Measurements from ENCODE around the gene MYOG. TPM values are rescaled to one million over a fixed set of nuclear protein-coding genes. Genes with fewer than 3 reads are reported as not detected.

Gene MYOG
- total RNA-seq, 2 donors from 2014 or later, result not detected

DNA sequence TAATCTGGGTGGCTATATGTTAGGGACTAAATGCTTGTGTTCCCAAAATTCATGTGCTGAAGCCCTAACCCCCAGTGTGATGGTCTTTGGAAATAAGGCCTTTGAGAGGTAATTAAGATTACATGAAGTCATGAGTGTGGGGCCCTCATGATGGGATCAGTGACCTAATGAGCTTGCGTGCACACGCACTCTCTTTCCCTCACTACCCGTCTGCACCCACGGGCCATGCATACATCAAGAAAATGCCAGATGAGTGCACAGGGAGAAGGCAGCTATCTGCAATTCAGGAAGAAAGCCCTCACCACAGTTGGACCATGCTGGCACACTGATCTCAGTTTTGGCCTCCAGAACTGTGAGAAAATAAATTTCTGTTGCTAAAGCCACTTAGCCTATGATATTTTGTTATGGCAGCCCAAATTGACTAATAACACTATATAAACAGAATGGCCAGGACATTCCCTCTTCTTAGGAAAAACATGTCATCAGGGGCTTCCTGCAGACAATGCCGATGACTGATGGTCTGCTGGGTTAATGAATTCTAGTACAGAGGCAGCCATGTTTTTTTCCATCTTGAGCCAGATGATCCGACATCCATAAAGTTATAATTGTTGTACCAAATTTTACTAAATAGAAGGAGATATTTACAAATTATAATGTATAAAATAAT lies 18.1 kb upstream of the MYOG start:
- Mint-ChIP-seq H3K4me3 (no peak overlapping the region), H3K4me1 (no peaks in the 10 kb centered on the region), H3K36me3 (ENCODE audit: low read depth) (peaks cover 4% of the 10 kb centered on the region), H3K27me3 (peaks cover 50% of the 10 kb centered on the region), H3K27ac (no peak overlapping the region)
- no peaks in the 10 kb centered on the region for H3K9me3 ChIP-seq (ENCODE audit: control insufficient read depth, low read length, poor library complexity, severe bottlenecking)
- no peak for DNase-seq
- ATAC-seq, result no peak

DNA sequence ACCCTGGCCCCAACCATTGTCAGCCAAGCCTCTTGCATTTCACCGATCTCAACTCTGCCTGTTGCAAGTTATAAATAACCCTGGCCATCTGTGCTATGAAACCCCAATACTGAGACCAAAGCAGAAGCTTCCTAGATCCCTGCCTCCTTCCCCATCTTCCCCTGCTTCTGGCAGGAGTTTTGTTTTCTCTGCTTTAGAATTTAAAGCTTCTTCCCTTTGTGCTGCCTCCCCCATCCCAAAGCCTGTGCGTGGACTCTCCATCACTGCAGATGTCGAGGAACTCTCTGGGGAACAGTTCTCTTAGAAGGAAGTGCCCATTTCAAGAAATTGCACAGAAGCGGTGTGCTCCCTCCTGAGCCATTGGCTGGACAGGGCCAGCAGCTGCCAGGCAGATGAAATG lies 17.4 kb upstream of the MYOG start:
- Mint-ChIP-seq H3K4me1 (no peaks in the 10 kb centered on the region), H3K27ac (no peak overlapping the region), H3K27me3 (peaks cover 43% of the 10 kb centered on the region), H3K36me3 (ENCODE audit: low read depth) (peaks cover 4% of the 10 kb centered on the region), H3K4me3 (no peak overlapping the region)
- DNase-seq (no peak), ATAC-seq (no peak)
- no peaks in the 10 kb centered on the region for H3K9me3 ChIP-seq (ENCODE audit: control insufficient read depth, low read length, poor library complexity, severe bottlenecking)

- Mint-ChIP-seq H3K27ac (no peak overlapping the region), H3K36me3 (ENCODE audit: low read depth) (no peaks in the 10 kb centered on the region), H3K27me3 (peaks cover 31% of the 10 kb centered on the region), H3K4me1 (no peaks in the 10 kb centered on the region), H3K4me3 (no peak overlapping the region)
- ATAC-seq (no peak), DNase-seq (no peak)
- H3K9me3 ChIP-seq (ENCODE audit: control insufficient read depth, low read length, poor library complexity, severe bottlenecking), result no peaks in the 10 kb centered on the region
Observed at GRCh38 chr1:203101813-203102634, 16.2 kb upstream of the MYOG start.

GRCh38 chr1:203100516-203100869 lies 14.7 kb upstream of the MYOG start:
- H3K27me3 Mint-ChIP-seq, result peaks cover 24% of the 10 kb centered on the region
- no peak overlapping the region for H3K27ac Mint-ChIP-seq
- H3K4me3 Mint-ChIP-seq, result no peak overlapping the region
- ATAC-seq (no peak), DNase-seq (no peak)
- H3K36me3 Mint-ChIP-seq (ENCODE audit: low read depth), result no peaks in the 10 kb centered on the region
- peaks cover 4% of the 10 kb centered on the region for H3K9me3 ChIP-seq (ENCODE audit: control insufficient read depth, low read length, poor library complexity, severe bottlenecking)
- no peaks in the 10 kb centered on the region for H3K4me1 Mint-ChIP-seq

- H3K4me3 Mint-ChIP-seq, result no peak overlapping the region
- DNase-seq (no peak), ATAC-seq (no peak)
- H3K27ac Mint-ChIP-seq, result no peak overlapping the region
- H3K27me3 Mint-ChIP-seq, result peaks cover 19% of the 10 kb centered on the region
- peaks cover 4% of the 10 kb centered on the region for H3K9me3 ChIP-seq (ENCODE audit: control insufficient read depth, low read length, poor library complexity, severe bottlenecking)
- no peaks in the 10 kb centered on the region for H3K4me1 Mint-ChIP-seq
- H3K36me3 Mint-ChIP-seq (ENCODE audit: low read depth), result no peaks in the 10 kb centered on the region
Observed at GRCh38 chr1:203099805-203100515, 14.1 kb upstream of the MYOG start.

DNA sequence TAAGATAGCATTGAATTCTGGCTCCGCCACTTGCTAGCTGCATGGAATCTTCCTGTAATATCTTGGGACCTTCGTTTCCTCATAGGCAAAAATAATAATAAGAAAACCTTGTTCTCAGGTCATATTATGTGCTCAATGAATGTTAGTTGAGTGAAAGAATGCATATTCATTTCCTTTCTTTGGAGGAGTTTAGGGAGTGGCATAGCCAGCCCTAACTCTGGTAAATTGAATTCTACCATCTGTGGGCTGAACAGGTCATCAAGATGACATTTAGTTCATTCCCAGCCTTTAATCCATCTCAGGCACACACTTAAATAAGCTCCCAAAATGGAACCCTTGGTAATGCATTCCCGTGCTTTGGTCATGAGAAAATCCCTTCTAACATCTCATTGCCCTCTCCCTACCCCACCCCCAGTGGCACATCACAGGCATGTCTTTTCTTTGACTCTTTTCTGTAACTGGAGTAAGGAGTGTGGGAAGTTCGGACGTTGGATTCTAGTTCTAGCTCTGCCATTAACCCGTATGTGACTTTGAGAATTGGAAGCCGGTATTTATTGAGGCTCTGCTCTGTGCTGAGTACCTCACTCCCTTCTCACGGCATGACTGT lies 13.2 kb upstream of the MYOG start:
- peaks cover 8% of the 10 kb centered on the region for H3K9me3 ChIP-seq (ENCODE audit: control insufficient read depth, low read length, poor library complexity, severe bottlenecking)
- H3K36me3 Mint-ChIP-seq (ENCODE audit: low read depth), result no peaks in the 10 kb centered on the region
- no peak overlapping the region for H3K4me3 Mint-ChIP-seq
- DNase-seq, result no peak
- H3K27ac Mint-ChIP-seq, result no peak overlapping the region
- ATAC-seq, result no peak
- no peaks in the 10 kb centered on the region for H3K4me1 Mint-ChIP-seq
- H3K27me3 Mint-ChIP-seq, result peaks cover 19% of the 10 kb centered on the region

DNA sequence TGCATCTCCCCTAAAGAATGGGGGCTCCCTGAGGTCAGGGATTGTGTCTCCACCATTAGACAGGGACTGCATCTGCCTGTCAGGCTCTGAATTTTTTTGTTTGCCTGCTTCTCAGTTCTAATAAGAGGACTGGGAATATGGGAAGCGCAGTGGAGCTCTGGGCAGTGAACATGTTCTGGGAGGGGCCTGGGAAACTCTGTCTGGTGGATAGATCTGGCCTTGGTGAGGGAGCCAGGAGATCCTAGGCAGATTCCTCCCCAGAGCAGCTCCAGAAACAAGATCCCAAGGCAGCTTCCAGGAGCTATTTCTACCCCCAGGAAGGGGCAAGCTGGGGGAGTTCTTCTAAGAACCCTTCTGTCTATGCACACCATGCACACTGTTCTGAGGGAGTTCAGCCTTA lies 12.6 kb upstream of the MYOG start:
- Mint-ChIP-seq H3K4me3 (no peak overlapping the region), H3K27ac (no peak overlapping the region), H3K4me1 (no peaks in the 10 kb centered on the region), H3K27me3 (peaks cover 19% of the 10 kb centered on the region), H3K36me3 (ENCODE audit: low read depth) (no peaks in the 10 kb centered on the region)
- H3K9me3 ChIP-seq (ENCODE audit: control insufficient read depth, low read length, poor library complexity, severe bottlenecking), result peaks cover 8% of the 10 kb centered on the region
- DNase-seq, result no peak
- no peak for ATAC-seq

- H3K36me3 Mint-ChIP-seq (ENCODE audit: low read depth), result no peaks in the 10 kb centered on the region
- H3K4me1 Mint-ChIP-seq, result no peaks in the 10 kb centered on the region
- no peak for ATAC-seq
- H3K4me3 Mint-ChIP-seq, result no peak overlapping the region
- DNase-seq, result no peak
- peaks cover 8% of the 10 kb centered on the region for H3K9me3 ChIP-seq (ENCODE audit: control insufficient read depth, low read length, poor library complexity, severe bottlenecking)
- peaks cover 5% of the 10 kb centered on the region for H3K27me3 Mint-ChIP-seq
- no peak overlapping the region for H3K27ac Mint-ChIP-seq
Observed at GRCh38 chr1:203097001-203097400, 11.2 kb upstream of the MYOG start.

GRCh38 chr1:203096566-203096965 lies 10.8 kb upstream of the MYOG start:
- no peak overlapping the region for H3K4me3 Mint-ChIP-seq
- no peaks in the 10 kb centered on the region for H3K4me1 Mint-ChIP-seq
- ATAC-seq, result no peak
- H3K27ac Mint-ChIP-seq, result no peak overlapping the region
- peaks cover 5% of the 10 kb centered on the region for H3K27me3 Mint-ChIP-seq
- peaks cover 8% of the 10 kb centered on the region for H3K9me3 ChIP-seq (ENCODE audit: control insufficient read depth, low read length, poor library complexity, severe bottlenecking)
- DNase-seq, result no peak
- H3K36me3 Mint-ChIP-seq (ENCODE audit: low read depth), result no peaks in the 10 kb centered on the region

- Mint-ChIP-seq H3K27ac (no peak overlapping the region), H3K4me3 (no peak overlapping the region), H3K4me1 (no peaks in the 10 kb centered on the region), H3K36me3 (ENCODE audit: low read depth) (peaks cover 4% of the 10 kb centered on the region), H3K27me3 (peaks cover 14% of the 10 kb centered on the region)
- ATAC-seq (no peak), DNase-seq (no peak)
- peaks cover 8% of the 10 kb centered on the region for H3K9me3 ChIP-seq (ENCODE audit: control insufficient read depth, low read length, poor library complexity, severe bottlenecking)
Observed at GRCh38 chr1:203095061-203095690, 9.4 kb upstream of the MYOG start.

GRCh38 chr1:203093754-203094410 lies 8.1 kb upstream of the MYOG start:
- no peak for ATAC-seq
- peaks cover 19% of the 10 kb centered on the region for H3K27me3 Mint-ChIP-seq

GRCh38 chr1:203091761-203092330 lies 6.0 kb upstream of the MYOG start:
- H3K4me1 Mint-ChIP-seq, result no peaks in the 10 kb centered on the region
- peaks cover 7% of the 10 kb centered on the region for H3K9me3 ChIP-seq (ENCODE audit: control insufficient read depth, low read length, poor library complexity, severe bottlenecking)
- H3K4me3 Mint-ChIP-seq, result no peak overlapping the region
- H3K27ac Mint-ChIP-seq, result no peak overlapping the region
- H3K27me3 Mint-ChIP-seq, result peaks cover 33% of the 10 kb centered on the region
- H3K36me3 Mint-ChIP-seq (ENCODE audit: low read depth), result peaks cover 4% of the 10 kb centered on the region
- DNase-seq (no peak), ATAC-seq (no peak)

More at GRCh38 chr1:203093754-203094410, 8.1 kb upstream of the MYOG start:
- H3K4me1 Mint-ChIP-seq, result no peaks in the 10 kb centered on the region
- H3K27ac Mint-ChIP-seq, result no peak overlapping the region
- no peak overlapping the region for H3K4me3 Mint-ChIP-seq
- DNase-seq, result no peak
- H3K9me3 ChIP-seq (ENCODE audit: control insufficient read depth, low read length, poor library complexity, severe bottlenecking), result peaks cover 8% of the 10 kb centered on the region
- H3K36me3 Mint-ChIP-seq (ENCODE audit: low read depth), result peaks cover 4% of the 10 kb centered on the region
